Measurements from ENCODE around the gene PRDX5. TPM values are rescaled to one million over a fixed set of nuclear protein-coding genes. Genes with fewer than 3 reads are reported as not detected.

PRDX5 gene
- total and polyA plus RNA-seq, 9 of the 15 experiments (the other 6 are each of a cell fraction or from before 2014, with no cell fraction given) = 40.8 to 327 (median 204) TPM

DNA sequence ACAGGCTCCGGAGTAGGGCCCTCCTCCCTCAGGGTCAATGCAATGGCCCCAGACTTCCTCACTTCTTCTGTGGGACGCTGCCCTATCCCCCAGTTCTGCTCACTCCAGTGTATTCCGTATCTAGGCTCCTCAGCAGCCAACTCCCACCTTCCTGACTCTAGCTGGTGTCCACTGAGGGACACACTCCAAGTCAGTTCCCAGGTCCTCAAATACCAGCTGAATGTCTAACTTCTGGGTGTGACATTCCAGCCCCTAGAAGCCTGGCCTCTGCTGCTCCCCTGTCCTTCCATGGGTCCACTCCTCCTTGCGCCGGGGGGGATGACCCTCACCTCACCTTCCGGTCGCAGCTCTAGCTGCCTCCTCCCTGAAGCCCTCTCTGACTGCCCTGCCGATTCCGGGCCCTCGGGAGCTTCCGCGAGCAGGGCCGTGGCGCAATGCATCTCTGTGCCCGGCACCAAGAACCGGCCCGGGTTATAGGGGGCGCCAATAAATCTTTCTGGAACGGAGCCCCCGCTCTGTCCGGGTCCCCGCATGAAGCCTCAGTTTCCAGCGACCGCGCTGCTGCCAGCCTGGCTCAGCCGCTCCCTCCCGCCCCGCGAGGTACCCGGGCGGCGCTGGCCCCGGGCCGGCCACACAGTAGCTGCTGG, 48.9 kb upstream of the PRDX5 start (continued):
- TF ChIP-seq, protein P1, sequence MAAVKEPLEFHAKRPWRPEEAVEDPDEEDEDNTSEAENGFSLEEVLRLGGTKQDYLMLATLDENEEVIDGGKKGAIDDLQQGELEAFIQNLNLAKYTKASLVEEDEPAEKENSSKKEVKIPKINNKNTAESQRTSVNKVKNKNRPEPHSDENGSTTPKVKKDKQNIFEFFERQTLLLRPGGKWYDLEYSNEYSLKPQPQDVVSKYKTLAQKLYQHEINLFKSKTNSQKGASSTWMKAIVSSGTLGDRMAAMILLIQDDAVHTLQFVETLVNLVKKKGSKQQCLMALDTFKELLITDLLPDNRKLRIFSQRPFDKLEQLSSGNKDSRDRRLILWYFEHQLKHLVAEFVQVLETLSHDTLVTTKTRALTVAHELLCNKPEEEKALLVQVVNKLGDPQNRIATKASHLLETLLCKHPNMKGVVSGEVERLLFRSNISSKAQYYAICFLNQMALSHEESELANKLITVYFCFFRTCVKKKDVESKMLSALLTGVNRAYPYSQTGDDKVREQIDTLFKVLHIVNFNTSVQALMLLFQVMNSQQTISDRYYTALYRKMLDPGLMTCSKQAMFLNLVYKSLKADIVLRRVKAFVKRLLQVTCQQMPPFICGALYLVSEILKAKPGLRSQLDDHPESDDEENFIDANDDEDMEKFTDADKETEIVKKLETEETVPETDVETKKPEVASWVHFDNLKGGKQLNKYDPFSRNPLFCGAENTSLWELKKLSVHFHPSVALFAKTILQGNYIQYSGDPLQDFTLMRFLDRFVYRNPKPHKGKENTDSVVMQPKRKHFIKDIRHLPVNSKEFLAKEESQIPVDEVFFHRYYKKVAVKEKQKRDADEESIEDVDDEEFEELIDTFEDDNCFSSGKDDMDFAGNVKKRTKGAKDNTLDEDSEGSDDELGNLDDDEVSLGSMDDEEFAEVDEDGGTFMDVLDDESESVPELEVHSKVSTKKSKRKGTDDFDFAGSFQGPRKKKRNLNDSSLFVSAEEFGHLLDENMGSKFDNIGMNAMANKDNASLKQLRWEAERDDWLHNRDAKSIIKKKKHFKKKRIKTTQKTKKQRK (IDR thresholded peaks at IDR 0.05; ENCODE audit: borderline replicate concordance, low read depth, low read length) = no peak
- 0 out of 4 replicates have a peak, but pooled peaks of 1 of the 2 experiments have one; percentile 20 for TF ChIP-seq SRF (CRISPR knock-in tag; IDR thresholded peaks at IDR 0.05)
- peak; percentile 27; the same call in 1 of the 2 replicates for TF ChIP-seq NFRKB (IDR thresholded peaks at IDR 0.05; ENCODE audit: low read depth)
- TF ChIP-seq, protein P2, sequence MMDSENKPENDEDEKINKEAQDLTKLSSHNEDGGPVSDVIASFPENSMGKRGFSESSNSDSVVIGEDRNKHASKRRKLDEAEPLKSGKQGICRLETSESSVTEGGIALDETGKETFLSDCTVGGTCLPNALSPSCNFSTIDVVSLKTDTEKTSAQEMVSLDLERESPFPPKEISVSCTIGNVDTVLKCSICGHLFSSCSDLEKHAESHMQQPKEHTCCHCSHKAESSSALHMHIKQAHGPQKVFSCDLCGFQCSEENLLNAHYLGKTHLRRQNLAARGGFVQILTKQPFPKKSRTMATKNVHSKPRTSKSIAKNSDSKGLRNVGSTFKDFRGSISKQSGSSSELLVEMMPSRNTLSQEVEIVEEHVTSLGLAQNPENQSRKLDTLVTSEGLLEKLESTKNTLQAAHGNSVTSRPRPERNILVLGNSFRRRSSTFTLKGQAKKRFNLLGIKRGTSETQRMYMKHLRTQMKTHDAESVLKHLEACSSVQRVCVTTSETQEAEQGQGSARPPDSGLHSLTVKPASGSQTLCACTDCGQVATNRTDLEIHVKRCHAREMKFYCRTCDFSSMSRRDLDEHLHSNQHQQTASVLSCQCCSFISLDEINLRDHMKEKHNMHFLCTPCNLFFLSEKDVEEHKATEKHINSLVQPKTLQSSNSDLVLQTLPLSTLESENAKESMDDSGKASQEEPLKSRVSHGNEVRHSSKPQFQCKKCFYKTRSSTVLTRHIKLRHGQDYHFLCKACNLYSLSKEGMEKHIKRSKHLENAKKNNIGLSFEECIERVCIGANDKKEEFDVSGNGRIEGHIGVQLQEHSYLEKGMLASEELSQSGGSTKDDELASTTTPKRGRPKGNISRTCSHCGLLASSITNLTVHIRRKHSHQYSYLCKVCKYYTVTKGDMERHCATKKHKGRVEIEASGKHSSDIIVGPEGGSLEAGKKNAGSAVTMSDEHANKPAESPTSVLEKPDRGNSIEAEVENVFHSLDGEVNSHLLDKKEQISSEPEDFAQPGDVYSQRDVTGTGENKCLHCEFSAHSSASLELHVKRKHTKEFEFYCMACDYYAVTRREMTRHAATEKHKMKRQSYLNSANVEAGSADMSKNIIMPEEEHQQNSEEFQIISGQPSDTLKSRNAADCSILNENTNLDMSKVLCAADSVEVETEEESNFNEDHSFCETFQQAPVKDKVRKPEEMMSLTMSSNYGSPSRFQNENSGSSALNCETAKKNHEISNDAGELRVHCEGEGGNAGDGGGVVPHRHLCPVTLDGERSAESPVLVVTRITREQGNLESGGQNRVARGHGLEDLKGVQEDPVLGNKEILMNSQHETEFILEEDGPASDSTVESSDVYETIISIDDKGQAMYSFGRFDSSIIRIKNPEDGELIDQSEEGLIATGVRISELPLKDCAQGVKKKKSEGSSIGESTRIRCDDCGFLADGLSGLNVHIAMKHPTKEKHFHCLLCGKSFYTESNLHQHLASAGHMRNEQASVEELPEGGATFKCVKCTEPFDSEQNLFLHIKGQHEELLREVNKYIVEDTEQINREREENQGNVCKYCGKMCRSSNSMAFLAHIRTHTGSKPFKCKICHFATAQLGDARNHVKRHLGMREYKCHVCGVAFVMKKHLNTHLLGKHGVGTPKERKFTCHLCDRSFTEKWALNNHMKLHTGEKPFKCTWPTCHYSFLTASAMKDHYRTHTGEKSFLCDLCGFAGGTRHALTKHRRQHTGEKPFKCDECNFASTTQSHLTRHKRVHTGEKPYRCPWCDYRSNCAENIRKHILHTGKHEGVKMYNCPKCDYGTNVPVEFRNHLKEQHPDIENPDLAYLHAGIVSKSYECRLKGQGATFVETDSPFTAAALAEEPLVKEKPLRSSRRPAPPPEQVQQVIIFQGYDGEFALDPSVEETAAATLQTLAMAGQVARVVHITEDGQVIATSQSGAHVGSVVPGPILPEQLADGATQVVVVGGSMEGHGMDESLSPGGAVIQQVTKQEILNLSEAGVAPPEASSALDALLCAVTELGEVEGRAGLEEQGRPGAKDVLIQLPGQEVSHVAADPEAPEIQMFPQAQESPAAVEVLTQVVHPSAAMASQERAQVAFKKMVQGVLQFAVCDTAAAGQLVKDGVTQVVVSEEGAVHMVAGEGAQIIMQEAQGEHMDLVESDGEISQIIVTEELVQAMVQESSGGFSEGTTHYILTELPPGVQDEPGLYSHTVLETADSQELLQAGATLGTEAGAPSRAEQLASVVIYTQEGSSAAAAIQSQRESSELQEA (IDR thresholded peaks at IDR 0.05; ENCODE audit: low read depth) = no peak
- TF ChIP-seq, protein P3, sequence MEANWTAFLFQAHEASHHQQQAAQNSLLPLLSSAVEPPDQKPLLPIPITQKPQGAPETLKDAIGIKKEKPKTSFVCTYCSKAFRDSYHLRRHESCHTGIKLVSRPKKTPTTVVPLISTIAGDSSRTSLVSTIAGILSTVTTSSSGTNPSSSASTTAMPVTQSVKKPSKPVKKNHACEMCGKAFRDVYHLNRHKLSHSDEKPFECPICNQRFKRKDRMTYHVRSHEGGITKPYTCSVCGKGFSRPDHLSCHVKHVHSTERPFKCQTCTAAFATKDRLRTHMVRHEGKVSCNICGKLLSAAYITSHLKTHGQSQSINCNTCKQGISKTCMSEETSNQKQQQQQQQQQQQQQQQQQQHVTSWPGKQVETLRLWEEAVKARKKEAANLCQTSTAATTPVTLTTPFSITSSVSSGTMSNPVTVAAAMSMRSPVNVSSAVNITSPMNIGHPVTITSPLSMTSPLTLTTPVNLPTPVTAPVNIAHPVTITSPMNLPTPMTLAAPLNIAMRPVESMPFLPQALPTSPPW (CRISPR knock-in tag; IDR thresholded peaks at IDR 0.05) = peak; percentile 15; the same call in 1 of the 2 replicates
- TF ChIP-seq BHLHE40 (IDR thresholded peaks at IDR 0.05; ENCODE audit: low read length) = no peak
- TF ChIP-seq NELFE (IDR thresholded peaks at IDR 0.05; ENCODE audit: insufficient read depth, insufficient read length) = no peak
- TF ChIP-seq YY1 (IDR thresholded peaks at IDR 0.05; ENCODE audit: borderline replicate concordance in 1 of 3, control insufficient read depth in 1 of 3, extremely low read depth in 1 of 3, insufficient read depth in 3 of 3, insufficient read length in 1 of 3, insufficient replicate concordance in 2 of 3, low read depth in 1 of 3, low read length in 2 of 3) = peak in 2 of 3 experiments; percentile 4 to 35
- TF ChIP-seq MTA2 (IDR thresholded peaks at IDR 0.05; ENCODE audit: low read depth) = no peak
- no peak for TF ChIP-seq BCL6 (CRISPR knock-in tag; IDR thresholded peaks at IDR 0.05)
- no peak for TF ChIP-seq E2F3 (CRISPR knock-in tag; IDR thresholded peaks at IDR 0.05)
